GM23338 (cell line): Measurements from ENCODE around the gene ZC3H14. TPM values are rescaled to one million over a fixed set of nuclear protein-coding genes. Genes with fewer than 3 reads are reported as not detected.

ENCODE experiments used
- ATAC-seq: fragments of 200-7000 bp; cut with Tn5 transposase; 3 replicates; pipeline ENCODE4 v1.9.1; 2020
- DNase-seq: peaks from one replicate; pipeline ENCODE4 v3.0.0-alpha.2; 2015; ENCODE audit warnings: low spot score
- H2AFZ ChIP-seq: fragments of 200-600 bp; sonication (generic); 2 replicates; pipeline ENCODE4 v1.8.0; 2016; ENCODE audit warnings: antibody characterized with exemption, mild to moderate bottlenecking, moderate library complexity
- H3F3A ChIP-seq: fragments of 200-600 bp; sonication (generic); replicated peaks from 2 replicates; pipeline ENCODE4 v1.8.0; 2017; ENCODE audit warnings: antibody characterized with exemption, mixed run types, low read depth
- H3K27ac ChIP-seq: fragments of 200-600 bp; sonication (generic); 2 replicates; pipeline ENCODE4 v1.6.1; 2016; ENCODE audit warnings: low read depth
- H3K27me3 ChIP-seq: fragments of 200-600 bp; sonication (generic); 2 replicates; pipeline ENCODE4 v1.8.0; 2016; ENCODE audit warnings: mild to moderate bottlenecking, mixed run types, moderate library complexity; ENCODE audit not compliant: insufficient read depth
- H3K36me3 ChIP-seq: fragments of 200-600 bp; sonication (generic); 2 replicates; pipeline ENCODE4 v1.8.0; 2016; ENCODE audit warnings: mild to moderate bottlenecking; ENCODE audit not compliant: insufficient read depth
- H3K4me1 ChIP-seq: fragments of 200-600 bp; sonication (generic); 2 replicates; pipeline ENCODE4 v1.8.0; 2016; ENCODE audit warnings: mild to moderate bottlenecking, moderate library complexity; ENCODE audit not compliant: insufficient read depth
- H3K4me2 ChIP-seq: fragments of 200-600 bp; sonication (generic); 2 replicates; pipeline ENCODE4 v1.7.1; 2017; ENCODE audit warnings: mixed run types
- H3K4me3 ChIP-seq: fragments of 200-600 bp; sonication (generic); 2 replicates; pipeline ENCODE4 v1.6.1; 2016; ENCODE audit warnings: mixed run types
- H3K79me2 ChIP-seq: fragments of 200-600 bp; sonication (generic); replicated peaks from 2 replicates; pipeline ENCODE4 v1.8.0; 2017; ENCODE audit warnings: mild to moderate bottlenecking; ENCODE audit not compliant: insufficient read depth
- H3K9me2 ChIP-seq: fragments of 200-600 bp; sonication (generic); 2 replicates; pipeline ENCODE4 v1.8.0; 2017; ENCODE audit not compliant: insufficient read depth
- H4K20me1 ChIP-seq: fragments of 200-600 bp; sonication (generic); replicated peaks from 2 replicates; pipeline ENCODE4 v1.8.0; 2017; ENCODE audit warnings: mild to moderate bottlenecking; ENCODE audit not compliant: insufficient read depth
- H3K27ac Mint-ChIP-seq: 2 replicates; pipeline ENCODE4 v1.8.0; 2020; ENCODE audit warnings: inconsistent platforms, mild to moderate bottlenecking, moderate library complexity, mixed read lengths
- H3K27me3 Mint-ChIP-seq: 3 replicates; pipeline ENCODE4 v1.8.0; 2022; ENCODE audit warnings: low read depth, mild to moderate bottlenecking, moderate library complexity, mixed read lengths, inconsistent platforms; ENCODE audit not compliant: insufficient read depth, poor library complexity
- H3K36me3 Mint-ChIP-seq: 3 replicates; pipeline ENCODE4 v1.8.0; 2021; ENCODE audit warnings: low read depth, mild to moderate bottlenecking, inconsistent platforms, moderate library complexity, mixed read lengths
- H3K4me1 Mint-ChIP-seq: 3 replicates; pipeline ENCODE4 v1.8.0; 2020; ENCODE audit warnings: mild to moderate bottlenecking, inconsistent platforms, mixed read lengths
- H3K4me3 Mint-ChIP-seq: 3 replicates; pipeline ENCODE4 v1.8.0; 2021; ENCODE audit warnings: moderate library complexity, mild to moderate bottlenecking, inconsistent platforms, mixed read lengths
- H3K9me3 Mint-ChIP-seq: 3 replicates; pipeline ENCODE4 v1.8.0; 2020; ENCODE audit warnings: moderate library complexity, mild to moderate bottlenecking, inconsistent platforms, mixed read lengths
- CREB1 ChIP-seq: fragments of 250-450 bp; sonication (Bioruptor Pico); IDR thresholded peaks from 2 replicates; pipeline ENCODE4 v1.5.0; 2020; ENCODE audit warnings: low read depth, mild to moderate bottlenecking, moderate library complexity
- EZH2 ChIP-seq: fragments of 200-600 bp; sonication (generic); IDR thresholded peaks from one replicate; pipeline ENCODE4 v1.8.0; 2017; ENCODE audit warnings: antibody characterized with exemption, mild to moderate bottlenecking, low read depth; ENCODE audit not compliant: unreplicated experiment
- EZH2phosphoT487 ChIP-seq: fragments of 200-600 bp; sonication (generic); IDR thresholded peaks from one replicate; pipeline ENCODE4 v1.8.1; 2018; ENCODE audit warnings: antibody characterized with exemption; ENCODE audit not compliant: unreplicated experiment
- JUNB ChIP-seq: IDR thresholded peaks from one replicate; pipeline ENCODE4 v1.6.1; 2016; ENCODE audit warnings: antibody characterized with exemption; ENCODE audit not compliant: unreplicated experiment
- NANOG ChIP-seq: IDR thresholded peaks from 2 replicates; pipeline ENCODE4 v1.6.1; 2016; ENCODE audit warnings: antibody characterized with exemption, borderline replicate concordance
- POLR2AphosphoS5 ChIP-seq: IDR thresholded peaks from 2 replicates; pipeline ENCODE4 v1.6.1; 2016; ENCODE audit warnings: antibody characterized with exemption, low read depth
- STAT1 ChIP-seq: IDR thresholded peaks from one replicate; pipeline ENCODE4 v1.6.1; 2016; ENCODE audit warnings: antibody characterized with exemption; ENCODE audit not compliant: unreplicated experiment
- ZNF114 ChIP-seq: fragments of 250-450 bp; sonication (Bioruptor Pico); IDR thresholded peaks from 2 replicates; pipeline ENCODE4 v1.5.0; 2020; ENCODE audit warnings: mild to moderate bottlenecking, moderate library complexity
- ZNF331 ChIP-seq: fragments of 250-450 bp; sonication (Bioruptor Pico); IDR thresholded peaks from 2 replicates; pipeline ENCODE4 v1.5.0; 2020; ENCODE audit warnings: low read depth, mild to moderate bottlenecking, moderate library complexity
- polyA plus RNA-seq: library from polyadenylated mRNA; unstranded; fragments of >200 nt; fragmentation: Nextera tagmentation; extraction: Ambion mirVana; gene quantifications from 2 replicates; pipeline ENCODE4 v1.2.1, GENCODE V29; 2016
- total RNA-seq: library from RNA; depleted of rRNA; stranded (reverse); fragments of >200 nt; shearing (Covaris generic); gene quantifications from 2 replicates; pipeline ENCODE4 v1.2.3, GENCODE V29; 2014
- TF ChIP-seq, protein P1 (sequence below): fragments of 250-450 bp; sonication (Bioruptor Pico); IDR thresholded peaks from 2 replicates; pipeline ENCODE4 v1.5.0; 2020; ENCODE audit warnings: mild to moderate bottlenecking, moderate library complexity
- TF ChIP-seq, protein P2 (sequence below): IDR thresholded peaks from one replicate; pipeline ENCODE4 v1.6.1; 2018; ENCODE audit warnings: antibody characterized with exemption; ENCODE audit not compliant: unreplicated experiment

Gene ZC3H14
- total and polyA plus RNA-seq, 2 experiments from 2014 or later, result 63.2 to 87.9 TPM

DNA sequence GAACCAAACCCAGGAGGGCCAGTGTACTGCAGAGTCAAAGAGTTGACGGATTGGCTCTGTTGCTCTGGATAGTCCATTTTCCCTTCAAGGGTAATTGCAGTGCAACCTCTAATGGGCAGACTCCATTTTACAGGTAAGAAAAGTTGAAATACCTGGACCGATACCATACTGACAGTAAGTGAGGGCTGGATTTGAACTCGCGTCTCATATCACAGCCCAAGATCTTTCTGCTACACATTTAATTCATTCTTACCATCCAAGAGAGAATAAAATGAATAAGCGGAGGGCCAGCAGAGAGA is 356 bp upstream of the ZC3H14 start:
- H3K27me3 Mint-ChIP-seq, result peaks cover 11% of the 10 kb centered on the region
- H3K9me3 Mint-ChIP-seq, result no peaks in the 10 kb centered on the region; the same call in 2 of the 3 replicates
- H3F3A ChIP-seq, result no peaks in the 10 kb centered on the region
- no peaks in the 10 kb centered on the region for H3K27me3 ChIP-seq
- H3K27ac Mint-ChIP-seq, result peak overlapping the region; percentile 93
- H3K4me2 ChIP-seq, result peak overlapping the region; percentile 79
- H3K79me2 ChIP-seq, result peaks cover 36% of the 10 kb centered on the region
- TF ChIP-seq POLR2AphosphoS5 (no peak), EZH2 (no peak), ZNF331 (no peak), STAT1 (no peak)
- TF ChIP-seq, protein P1, sequence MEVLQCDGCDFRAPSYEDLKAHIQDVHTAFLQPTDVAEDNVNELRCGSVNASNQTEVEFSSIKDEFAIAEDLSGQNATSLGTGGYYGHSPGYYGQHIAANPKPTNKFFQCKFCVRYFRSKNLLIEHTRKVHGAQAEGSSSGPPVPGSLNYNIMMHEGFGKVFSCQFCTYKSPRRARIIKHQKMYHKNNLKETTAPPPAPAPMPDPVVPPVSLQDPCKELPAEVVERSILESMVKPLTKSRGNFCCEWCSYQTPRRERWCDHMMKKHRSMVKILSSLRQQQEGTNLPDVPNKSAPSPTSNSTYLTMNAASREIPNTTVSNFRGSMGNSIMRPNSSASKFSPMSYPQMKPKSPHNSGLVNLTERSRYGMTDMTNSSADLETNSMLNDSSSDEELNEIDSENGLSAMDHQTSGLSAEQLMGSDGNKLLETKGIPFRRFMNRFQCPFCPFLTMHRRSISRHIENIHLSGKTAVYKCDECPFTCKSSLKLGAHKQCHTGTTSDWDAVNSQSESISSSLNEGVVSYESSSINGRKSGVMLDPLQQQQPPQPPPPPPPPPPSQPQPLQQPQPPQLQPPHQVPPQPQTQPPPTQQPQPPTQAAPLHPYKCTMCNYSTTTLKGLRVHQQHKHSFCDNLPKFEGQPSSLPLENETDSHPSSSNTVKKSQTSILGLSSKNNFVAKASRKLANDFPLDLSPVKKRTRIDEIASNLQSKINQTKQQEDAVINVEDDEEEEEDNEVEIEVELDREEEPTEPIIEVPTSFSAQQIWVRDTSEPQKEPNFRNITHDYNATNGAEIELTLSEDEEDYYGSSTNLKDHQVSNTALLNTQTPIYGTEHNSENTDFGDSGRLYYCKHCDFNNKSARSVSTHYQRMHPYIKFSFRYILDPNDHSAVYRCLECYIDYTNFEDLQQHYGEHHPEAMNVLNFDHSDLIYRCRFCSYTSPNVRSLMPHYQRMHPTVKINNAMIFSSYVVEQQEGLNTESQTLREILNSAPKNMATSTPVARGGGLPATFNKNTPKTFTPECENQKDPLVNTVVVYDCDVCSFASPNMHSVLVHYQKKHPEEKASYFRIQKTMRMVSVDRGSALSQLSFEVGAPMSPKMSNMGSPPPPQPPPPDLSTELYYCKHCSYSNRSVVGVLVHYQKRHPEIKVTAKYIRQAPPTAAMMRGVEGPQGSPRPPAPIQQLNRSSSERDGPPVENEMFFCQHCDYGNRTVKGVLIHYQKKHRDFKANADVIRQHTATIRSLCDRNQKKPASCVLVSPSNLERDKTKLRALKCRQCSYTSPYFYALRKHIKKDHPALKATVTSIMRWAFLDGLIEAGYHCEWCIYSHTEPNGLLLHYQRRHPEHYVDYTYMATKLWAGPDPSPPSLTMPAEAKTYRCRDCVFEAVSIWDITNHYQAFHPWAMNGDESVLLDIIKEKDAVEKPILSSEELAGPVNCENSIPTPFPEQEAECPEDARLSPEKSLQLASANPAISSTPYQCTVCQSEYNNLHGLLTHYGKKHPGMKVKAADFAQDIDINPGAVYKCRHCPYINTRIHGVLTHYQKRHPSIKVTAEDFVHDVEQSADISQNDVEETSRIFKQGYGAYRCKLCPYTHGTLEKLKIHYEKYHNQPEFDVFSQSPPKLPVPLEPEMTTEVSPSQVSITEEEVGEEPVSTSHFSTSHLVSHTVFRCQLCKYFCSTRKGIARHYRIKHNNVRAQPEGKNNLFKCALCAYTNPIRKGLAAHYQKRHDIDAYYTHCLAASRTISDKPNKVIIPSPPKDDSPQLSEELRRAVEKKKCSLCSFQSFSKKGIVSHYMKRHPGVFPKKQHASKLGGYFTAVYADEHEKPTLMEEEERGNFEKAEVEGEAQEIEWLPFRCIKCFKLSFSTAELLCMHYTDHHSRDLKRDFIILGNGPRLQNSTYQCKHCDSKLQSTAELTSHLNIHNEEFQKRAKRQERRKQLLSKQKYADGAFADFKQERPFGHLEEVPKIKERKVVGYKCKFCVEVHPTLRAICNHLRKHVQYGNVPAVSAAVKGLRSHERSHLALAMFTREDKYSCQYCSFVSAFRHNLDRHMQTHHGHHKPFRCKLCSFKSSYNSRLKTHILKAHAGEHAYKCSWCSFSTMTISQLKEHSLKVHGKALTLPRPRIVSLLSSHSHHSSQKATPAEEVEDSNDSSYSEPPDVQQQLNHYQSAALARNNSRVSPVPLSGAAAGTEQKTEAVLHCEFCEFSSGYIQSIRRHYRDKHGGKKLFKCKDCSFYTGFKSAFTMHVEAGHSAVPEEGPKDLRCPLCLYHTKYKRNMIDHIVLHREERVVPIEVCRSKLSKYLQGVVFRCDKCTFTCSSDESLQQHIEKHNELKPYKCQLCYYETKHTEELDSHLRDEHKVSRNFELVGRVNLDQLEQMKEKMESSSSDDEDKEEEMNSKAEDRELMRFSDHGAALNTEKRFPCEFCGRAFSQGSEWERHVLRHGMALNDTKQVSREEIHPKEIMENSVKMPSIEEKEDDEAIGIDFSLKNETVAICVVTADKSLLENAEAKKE (CRISPR knock-in tag), result no peak
- H3K4me1 ChIP-seq, result peaks cover 13% of the 10 kb centered on the region
- peaks cover 20% of the 10 kb centered on the region for H3K36me3 Mint-ChIP-seq
- ATAC-seq (peak; percentile 4), DNase-seq (no peak)
- peak overlapping the region; percentile 97 for H2AFZ ChIP-seq
- H3K27ac ChIP-seq, result no peak overlapping the region
- H4K20me1 ChIP-seq, result peaks cover 6% of the 10 kb centered on the region; the same call in 1 of the 2 replicates
- H3K4me3 ChIP-seq, result peak overlapping the region; percentile 72
- peaks cover 6% of the 10 kb centered on the region; the same call in 1 of the 2 replicates for H3K36me3 ChIP-seq
- peak overlapping the region; percentile 89 for H3K4me3 Mint-ChIP-seq
- H3K9me2 ChIP-seq, result no peaks in the 10 kb centered on the region
- peaks cover 22% of the 10 kb centered on the region for H3K4me1 Mint-ChIP-seq

DNA sequence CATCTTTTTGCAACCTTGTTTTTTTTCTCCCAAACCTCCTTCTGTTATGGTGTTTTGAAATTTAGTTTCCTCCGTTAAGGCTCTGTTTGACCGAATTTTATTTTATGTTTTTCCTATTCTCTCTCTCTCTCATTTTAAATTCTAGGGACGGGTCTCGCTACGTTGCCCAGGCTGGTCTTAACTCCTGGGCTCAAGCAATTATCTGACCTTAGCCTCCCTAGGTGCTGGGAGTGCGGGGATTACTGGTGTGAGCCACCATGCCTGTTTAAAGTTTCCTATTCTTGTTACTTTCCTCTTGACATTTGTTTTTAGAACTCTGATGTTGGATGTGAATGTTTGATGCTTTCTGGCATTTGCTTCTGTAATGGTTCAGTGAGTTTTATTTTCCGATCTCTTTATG is 1.0 kb downstream of the ZC3H14 start:
- Histone ChIP-seq H3K79me2 (peaks cover 37% of the 10 kb centered on the region), H3K4me1 (peaks cover 13% of the 10 kb centered on the region), H3K9me2 (no peaks in the 10 kb centered on the region), H3K36me3 (peaks cover 14% of the 10 kb centered on the region), H3K27me3 (no peaks in the 10 kb centered on the region), H3K27ac (peak overlapping the region; percentile 78; the same call in 1 of the 2 replicates), H2AFZ (0 out of 2 replicates have a peak overlapping the region, but pooled peaks have one; percentile 25), H4K20me1 (peaks cover 7% of the 10 kb centered on the region; the same call in 1 of the 2 replicates), H3K4me3 (peak overlapping the region; percentile 72), H3K4me2 (peak overlapping the region; percentile 79), H3F3A (no peaks in the 10 kb centered on the region)
- H3K9me3 Mint-ChIP-seq, result no peaks in the 10 kb centered on the region; the same call in 2 of the 3 replicates
- DNase-seq, result peak; percentile 10
- H3K27ac Mint-ChIP-seq, result peak overlapping the region; percentile 84
- TF ChIP-seq NANOG (no peak), CREB1 (CRISPR knock-in tag) (no peak), ZNF114 (CRISPR knock-in tag) (no peak), JUNB (no peak), EZH2phosphoT487 (no peak), ZNF331 (no peak), POLR2AphosphoS5 (no peak), STAT1 (no peak)
- TF ChIP-seq, protein P2, sequence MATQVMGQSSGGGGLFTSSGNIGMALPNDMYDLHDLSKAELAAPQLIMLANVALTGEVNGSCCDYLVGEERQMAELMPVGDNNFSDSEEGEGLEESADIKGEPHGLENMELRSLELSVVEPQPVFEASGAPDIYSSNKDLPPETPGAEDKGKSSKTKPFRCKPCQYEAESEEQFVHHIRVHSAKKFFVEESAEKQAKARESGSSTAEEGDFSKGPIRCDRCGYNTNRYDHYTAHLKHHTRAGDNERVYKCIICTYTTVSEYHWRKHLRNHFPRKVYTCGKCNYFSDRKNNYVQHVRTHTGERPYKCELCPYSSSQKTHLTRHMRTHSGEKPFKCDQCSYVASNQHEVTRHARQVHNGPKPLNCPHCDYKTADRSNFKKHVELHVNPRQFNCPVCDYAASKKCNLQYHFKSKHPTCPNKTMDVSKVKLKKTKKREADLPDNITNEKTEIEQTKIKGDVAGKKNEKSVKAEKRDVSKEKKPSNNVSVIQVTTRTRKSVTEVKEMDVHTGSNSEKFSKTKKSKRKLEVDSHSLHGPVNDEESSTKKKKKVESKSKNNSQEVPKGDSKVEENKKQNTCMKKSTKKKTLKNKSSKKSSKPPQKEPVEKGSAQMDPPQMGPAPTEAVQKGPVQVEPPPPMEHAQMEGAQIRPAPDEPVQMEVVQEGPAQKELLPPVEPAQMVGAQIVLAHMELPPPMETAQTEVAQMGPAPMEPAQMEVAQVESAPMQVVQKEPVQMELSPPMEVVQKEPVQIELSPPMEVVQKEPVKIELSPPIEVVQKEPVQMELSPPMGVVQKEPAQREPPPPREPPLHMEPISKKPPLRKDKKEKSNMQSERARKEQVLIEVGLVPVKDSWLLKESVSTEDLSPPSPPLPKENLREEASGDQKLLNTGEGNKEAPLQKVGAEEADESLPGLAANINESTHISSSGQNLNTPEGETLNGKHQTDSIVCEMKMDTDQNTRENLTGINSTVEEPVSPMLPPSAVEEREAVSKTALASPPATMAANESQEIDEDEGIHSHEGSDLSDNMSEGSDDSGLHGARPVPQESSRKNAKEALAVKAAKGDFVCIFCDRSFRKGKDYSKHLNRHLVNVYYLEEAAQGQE, result no peak
- H3K4me3 Mint-ChIP-seq, result peak overlapping the region; percentile 89
- H3K36me3 Mint-ChIP-seq, result peaks cover 30% of the 10 kb centered on the region
- H3K4me1 Mint-ChIP-seq, result peaks cover 22% of the 10 kb centered on the region
- no peak for ATAC-seq
- H3K27me3 Mint-ChIP-seq, result peaks cover 11% of the 10 kb centered on the region
